ENCODE results near the gene NAGLU.

- TF ChIP-seq CTCF (IDR thresholded peaks at IDR 0.05), result no peak
- no peak for TF ChIP-seq EZH2phosphoT487 (IDR thresholded peaks at IDR 0.05)
Observed at GRCh38 chr17:42555122-42555622, 19.1 kb downstream of the NAGLU start.
